Activated T-cell treated with anti-CD3 and anti-CD28 coated beads for 48 hours (primary cell): ENCODE measurements around the gene PCLAF.
"Not testable (repeated sequence)": the region's sequence is repeated elsewhere in the genome, so short reads cannot be mapped to it uniquely, and the experiment has no call there.

Experiments used
- DNase-seq: peaks from one replicate; pipeline ENCODE4 v3.0.0-alpha.2; 2020; ENCODE audit warnings: low read depth

Gene PCLAF

DNA sequence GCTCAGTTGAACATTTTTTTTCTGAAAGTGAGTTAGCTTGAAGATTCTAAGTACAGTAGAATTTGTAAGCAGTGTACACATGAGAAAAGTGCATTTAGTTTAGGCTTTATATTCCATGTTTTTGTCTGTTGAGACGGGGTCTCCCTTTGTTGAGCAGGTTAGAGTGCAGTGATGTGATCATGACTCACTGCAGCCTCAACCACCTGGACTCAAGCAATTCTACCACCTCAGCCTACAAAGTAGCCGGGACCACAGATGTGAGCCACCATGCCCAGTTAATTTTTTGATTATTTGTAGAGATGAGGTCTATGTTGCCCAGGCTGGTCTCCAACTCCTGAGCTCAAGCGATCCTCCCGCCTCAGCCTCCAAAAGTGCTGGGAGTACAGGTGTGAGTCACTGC lies 20.0 kb downstream of the PCLAF start:
- DNase-seq, result no peak

DNA sequence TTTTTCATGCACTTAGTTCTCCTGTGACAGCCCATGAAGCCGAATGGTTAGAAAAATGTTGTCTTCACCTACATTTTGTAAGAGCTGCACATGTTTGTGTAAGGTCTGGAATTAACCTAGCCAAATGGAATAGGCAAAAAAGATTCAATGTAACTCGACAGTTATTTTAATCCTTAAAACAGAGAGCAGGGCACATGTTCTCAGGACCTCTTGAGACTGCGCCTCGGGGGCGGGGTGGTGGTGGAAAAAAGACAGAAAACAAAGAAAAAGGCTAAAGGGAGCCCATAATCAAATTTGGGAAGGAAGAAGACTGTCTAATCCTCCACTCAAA lies 24.6 kb downstream of the PCLAF start:
- no peak for DNase-seq

DNA sequence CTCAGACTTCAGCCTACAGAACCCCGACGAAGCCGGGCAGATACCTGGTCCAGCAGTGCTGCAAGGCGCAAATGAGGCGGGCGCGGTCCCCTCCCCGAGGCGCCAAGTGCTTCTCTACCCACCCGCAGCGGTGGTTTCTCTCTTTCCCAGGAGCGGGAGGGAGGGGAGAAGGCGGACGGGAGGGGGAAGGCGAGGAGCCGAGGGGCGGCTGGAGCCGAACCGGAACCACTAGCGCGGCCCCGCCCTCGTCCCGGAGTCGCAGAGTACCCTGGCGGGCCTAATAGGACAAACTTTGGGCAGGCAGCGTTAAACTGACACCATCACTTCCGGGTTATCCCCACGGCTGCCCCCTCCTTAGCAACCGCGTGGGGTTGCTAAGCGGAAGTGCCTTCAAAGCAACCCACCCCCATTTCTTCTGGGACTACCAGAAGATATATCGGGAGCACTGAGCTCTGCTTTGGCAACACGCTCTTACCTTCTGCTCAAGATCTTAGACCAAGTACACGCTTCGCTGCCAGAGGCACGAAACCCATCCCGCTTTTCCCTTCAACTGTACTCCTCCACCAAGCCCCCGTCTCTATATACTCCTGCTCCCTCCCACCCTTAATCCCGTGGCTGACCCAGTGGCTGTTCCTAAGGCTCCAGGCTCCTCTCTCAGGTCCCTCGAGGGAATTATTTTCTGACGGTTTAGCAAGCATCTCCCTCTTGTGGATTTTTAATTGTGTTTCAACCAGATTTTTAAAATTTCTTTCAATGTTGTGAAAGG lies 25.1 kb downstream of the PCLAF start, which contains the start of gene CSNK1G1:
Gene CSNK1G1 (minus strand): TSS at position 230 of the 766 bp plus-strand sequence. CDS start 55,674 bp downstream, outside the sequence.
- peak; percentile 86 for DNase-seq

DNA sequence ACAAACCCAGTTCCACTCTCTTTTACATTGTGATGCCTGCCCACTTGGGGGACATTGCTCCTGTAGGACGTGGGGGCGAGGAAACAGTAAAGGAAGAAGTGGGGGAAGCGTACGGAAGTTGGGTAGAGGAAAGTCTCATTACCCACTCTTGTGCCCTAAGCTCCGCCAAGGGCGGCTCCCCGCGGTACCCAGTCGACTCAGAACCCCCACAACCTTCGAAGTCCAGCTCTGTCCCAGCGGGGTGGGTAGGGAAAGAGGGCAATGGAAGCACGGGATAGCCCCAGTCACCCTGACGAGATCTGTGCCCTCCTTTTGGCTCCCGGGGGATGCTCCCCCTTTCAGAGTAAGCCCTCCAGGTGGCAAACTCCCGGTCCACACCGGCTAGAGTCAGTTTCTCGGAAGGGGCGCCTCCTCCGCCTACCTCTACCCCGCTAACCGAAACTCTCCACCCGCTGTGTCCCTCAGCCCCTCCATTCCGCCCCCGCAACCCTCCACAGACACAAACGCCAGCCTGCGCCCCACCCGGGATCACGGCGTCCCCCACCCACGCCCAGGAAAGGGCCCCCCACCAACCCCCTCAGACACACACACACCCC lies 25.8 kb downstream of the PCLAF start:
- DNase-seq, result peak; percentile 23

DNA sequence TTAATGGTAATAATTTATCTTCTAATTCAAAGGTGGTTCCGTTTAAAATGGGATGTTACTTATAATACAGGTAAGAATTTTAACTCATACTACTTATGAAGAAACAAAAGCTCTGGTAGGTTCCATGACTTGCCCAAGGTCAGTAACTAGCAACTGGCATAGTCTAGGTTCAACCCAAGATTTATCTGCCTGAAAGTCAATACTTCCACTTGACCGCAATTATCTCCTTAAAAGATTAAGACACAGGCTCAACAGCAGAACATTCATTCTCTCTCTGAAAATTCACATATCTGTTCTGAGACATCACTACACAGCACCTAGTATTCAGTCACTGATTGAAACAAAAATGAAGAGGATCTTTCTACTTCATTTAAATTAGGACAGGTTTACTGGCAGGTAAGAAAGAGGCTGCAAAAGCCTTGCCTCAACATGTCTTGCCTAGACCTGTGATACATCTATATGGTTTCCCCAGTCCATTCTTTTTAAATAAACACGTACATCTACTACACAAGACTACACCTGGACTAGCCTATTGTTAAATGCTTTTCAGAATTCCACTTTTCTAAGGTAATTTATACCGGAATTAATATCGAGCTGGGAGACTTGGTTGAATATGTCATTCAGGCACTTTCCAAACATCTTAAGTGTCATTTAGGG lies 26.4 kb downstream of the PCLAF start:
- no peak for DNase-seq

DNA sequence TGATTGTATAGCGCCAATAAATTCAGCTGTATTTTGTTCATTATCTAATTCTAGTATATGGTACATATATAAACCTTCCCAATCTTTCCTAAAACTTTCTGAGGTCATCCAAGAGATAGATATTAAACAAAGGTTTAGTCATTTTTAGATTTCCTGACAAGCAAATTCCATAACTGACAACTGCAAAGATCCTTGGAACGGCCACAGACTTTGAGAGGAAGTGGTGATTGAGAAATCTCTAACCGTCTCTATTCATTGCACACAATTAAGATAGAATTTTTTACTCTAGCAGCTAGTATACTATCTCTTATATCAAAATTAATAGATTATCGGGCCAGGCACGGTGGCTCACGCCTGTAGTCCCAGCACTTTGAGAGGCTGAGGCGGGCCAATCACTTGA lies 30.0 kb downstream of the PCLAF start:
- DNase-seq, result no peak

DNA sequence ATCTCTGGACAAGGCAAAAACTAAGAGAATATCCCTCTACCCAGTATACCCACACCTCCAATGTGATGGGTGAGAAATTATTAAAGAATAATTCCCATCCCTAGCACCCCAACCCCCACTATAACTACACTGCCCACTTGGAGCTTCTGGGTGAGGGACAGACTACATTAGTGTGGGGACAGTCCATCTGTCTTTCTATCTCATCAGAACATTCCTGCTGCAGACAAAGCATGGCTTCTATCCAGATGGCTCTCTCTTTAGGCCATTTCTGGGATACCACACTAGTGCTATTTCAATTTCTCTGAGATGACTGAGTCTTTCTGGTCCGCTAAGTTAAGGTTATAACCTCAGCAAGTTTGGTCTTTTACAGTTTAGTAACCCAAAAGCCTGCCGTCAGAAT lies 31.9 kb downstream of the PCLAF start:
- DNase-seq, result no peak

DNA sequence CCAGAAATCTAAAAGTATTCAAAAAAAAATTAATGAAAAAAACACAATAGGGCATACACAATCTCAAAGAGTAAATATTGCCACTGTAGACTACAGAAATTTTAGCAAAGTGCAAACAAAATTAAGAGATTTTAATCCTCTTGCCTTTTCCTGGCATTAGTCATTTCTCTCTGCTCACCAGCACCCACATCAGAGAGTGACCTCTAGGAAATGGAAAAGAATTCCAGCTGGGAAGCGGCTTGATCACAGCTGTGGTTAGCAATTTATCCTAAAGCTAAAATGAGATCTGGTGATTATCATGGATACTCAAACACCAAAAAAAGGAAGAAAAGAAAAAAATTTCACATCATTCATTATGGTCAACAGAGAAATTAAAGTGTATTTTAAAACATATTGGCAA lies 32.8 kb downstream of the PCLAF start:
- DNase-seq, result no peak

DNA sequence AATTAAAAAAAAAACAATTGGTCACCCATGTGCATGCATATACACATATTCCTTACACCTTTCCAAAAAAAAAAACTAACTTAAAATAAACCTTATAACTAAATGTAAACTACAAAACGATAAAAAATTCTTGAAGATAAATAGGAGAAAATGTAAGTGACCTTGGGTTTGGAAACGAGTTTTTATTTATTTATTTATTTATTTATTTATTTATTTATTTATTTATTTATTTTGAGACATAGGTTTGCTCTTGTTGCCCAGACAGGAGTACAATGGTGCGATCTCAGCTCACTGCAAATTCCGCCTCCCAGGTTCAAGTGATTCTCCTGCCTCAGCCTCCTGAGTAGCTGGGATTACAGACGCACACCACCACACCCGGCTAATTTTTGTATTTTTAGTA lies 35.0 kb downstream of the PCLAF start:
- DNase-seq, result not testable (repeated sequence)

DNA sequence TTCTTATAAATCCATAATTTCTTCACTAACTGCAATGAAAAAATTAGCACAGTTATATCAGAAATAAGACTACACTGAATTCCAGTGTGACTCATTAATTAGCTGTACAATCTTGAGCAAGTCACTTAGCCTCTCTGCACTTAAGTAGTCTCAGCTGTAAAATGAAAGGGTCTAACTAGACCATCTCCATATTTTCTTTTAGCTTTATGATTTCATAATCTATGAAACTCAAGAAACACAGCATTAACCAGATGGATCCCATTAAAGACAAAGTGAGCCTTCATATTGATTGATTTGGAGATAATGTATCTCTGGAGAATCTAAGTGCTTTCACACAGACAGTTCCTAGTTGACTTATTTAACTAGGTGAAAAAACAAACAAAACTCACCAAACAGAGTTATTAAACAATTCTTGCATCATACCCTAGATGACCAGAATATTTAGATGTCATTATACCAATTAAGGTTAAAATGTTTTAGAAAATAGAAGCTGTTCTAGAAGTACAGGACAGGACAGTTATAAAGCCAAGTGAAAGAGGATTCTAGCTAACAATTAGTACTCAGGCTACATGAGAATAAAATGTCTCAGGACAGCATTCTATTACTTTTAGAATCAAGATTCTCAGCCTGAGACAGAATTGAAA lies 36.5 kb downstream of the PCLAF start:
- no peak for DNase-seq

DNA sequence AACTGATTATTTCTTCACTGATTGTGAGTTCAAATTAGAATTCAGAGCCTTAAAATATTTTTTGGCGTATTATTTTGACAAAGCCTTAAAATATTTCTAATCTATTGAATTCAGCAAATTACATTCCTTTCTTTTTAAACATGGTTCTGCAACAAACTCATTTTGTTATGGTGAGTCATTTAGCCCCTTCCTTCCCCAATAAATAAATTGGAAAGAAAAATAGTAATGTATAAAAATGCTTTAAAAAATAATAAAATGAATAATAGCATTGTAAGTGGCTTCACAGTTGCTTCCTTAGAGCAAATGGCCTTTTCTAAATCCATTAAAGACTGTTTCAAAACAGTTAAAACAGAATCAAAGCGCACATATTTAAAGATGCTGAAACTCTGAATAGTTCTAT lies 37.4 kb downstream of the PCLAF start:
- DNase-seq, result no peak

DNA sequence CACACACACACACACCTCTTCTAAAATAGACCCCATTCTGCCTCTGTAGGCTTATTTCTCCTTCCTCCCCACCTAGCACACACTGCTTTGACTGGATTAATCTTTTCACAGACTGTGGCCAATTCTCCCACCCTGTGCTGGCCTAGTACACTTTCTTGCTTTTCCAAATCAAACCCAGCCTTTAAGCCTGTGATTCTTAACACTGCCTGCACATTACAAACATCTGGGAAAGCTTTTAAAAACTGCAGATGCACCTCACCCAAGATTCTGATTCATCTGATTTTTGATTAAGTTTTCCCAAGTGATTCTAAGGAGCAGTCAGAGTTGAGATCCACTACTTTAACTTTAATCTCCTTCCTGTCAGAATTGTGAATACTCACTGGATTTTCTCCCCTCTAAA lies 38.0 kb downstream of the PCLAF start:
- no peak for DNase-seq

DNA sequence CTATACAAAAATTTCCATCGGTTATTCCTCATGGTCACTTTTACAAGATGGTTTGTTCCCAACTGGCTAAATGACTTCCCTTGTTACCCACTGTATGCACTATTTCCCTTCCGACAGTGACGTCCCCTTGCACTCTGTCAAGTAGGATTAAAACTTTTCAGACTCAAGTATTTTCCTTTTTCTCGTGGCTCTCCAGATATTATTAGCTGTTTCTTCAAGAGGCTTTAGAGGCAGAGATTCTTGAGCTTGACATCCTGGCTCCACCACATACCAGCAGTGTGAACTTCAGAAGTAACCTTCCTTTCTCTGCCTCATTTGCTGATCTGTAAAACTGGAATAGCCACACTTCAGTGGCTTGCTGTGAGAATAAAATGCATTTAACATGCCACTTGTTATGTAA lies 39.3 kb downstream of the PCLAF start:
- no peak for DNase-seq

DNA sequence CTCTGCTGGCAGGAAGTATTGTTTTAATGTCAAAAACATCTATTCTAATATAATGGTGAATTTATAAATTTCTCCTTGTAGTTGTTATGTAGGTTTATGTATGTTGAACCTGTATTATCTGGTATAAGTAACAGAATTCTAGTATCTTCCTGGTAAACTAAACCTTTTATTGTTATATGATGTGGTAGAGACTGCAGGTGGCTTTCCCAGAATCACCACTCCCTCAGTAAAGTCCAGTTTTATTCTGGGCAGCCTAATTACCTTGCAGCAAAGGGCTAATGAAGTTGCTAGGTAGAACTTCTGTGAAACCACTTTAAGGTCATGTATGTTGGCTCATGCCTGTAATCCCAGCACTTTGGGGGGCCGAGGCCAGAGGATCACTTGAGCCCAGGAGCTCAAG lies 40.9 kb downstream of the PCLAF start:
- DNase-seq, result no peak

DNA sequence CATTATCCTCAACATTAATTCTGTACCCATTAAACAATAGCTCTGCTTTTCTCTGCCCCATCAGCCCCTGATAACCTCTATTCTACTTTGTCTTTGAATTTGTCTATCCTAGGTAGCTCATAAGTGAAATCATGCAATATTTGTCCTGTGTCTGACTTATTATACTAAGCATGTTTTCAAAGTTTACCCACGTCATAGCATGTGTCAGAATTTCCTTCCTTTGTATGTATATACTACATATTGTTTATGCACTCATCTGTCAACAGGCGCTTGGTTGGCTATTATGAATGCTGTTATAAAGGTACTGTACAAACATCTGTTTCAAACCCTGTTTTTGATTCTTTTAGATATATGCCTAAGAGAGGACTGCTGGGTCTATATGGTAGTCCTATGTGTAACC lies 43.5 kb downstream of the PCLAF start:
- no peak for DNase-seq

DNA sequence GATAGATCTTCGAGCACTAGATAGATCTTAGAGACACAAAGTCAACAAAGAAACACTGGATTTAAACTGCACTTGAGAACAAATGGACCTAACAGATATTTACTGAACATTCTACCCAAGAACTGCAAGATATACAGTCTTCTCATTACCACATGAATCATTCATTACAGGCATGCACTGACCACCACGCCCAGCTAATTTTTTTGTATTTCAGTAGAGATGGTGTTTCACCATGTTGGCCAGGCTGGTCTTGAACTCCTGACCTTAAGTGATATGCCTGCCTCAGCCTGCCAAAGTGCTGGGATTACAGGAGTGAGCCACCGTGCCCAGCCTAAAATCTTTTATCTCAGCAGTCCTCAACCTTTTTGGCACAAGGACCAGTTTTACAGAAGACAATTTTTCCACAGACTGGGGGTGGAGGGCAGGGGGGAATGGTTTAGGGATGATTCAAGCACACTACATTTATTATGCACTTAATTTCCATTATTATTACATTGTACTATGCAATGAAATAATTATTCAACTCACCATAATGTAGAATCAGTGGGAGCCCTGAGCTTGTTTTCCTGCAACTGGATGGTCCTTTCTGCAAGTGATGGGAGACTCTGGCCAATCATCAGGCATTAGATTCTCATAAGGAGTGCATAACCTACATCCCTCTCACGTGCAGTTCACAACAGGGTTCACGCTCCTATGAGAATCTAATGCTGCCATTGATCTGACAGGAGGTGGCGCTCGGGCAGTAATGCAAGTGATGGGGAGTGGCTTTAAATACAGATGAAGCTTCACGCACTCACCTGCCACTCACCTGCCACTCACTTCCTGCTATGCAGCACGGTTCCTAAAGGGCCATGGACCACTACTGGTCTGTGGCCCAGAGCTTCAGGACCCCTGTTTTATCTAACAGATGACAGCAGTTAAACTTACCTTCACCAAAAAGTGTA lies 47.0 kb downstream of the PCLAF start:
- DNase-seq, result no peak

DNA sequence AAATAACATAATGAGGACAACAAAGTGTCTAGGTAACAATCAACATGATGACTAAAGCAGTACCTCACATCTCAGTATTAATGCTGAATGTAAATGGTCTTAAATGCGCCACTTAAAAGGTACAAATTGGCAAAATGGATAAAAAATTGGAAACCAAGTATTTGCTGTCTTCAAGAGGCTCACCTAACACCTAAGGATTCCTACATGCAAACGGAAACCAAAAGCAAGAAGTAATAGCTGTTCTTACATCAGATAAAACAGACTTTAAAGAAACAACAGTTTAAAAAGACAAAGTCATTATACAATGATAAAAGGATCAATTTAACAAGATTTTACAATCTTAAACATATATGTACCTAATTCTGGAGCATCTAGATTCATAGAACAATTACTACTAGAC lies 47.7 kb downstream of the PCLAF start:
- no peak for DNase-seq

DNA sequence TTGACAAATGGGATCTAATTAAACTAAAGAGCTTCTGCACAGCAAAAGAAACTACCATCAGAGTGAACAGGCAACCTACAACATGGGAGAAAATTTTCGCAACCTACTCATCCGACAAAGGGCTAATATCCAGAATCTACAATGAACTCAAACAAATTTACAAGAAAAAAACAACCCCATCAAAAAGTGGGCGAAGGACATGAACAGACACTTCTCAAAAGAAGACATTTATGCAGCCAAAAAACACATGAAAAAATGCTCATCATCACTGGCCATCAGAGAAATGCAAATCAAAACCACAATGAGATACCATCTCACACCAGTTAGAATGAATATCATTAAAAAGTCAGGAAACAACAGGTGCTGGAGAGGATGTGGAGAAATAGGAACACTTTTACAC lies 49.6 kb downstream of the PCLAF start:
- DNase-seq, result not testable (repeated sequence)

DNA sequence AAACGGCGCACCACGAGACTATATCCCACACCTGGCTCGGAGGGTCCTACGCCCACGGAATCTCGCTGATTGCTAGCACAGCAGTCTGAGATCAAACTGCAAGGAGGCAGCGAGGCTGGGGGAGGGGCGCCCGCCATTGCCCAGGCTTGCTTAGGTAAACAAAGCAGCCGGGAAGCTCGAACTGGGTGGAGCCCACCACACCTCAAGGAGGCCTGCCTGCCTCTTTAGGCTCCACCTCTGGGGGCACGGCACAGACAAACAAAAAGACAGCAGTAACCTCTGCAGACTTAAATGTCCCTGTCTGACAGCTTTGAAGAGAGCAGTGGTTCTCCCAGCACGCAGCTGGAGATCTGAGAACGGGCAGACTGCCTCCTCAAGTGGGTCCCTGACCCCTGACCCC lies 54.3 kb downstream of the PCLAF start:
- not testable (repeated sequence) for DNase-seq

DNA sequence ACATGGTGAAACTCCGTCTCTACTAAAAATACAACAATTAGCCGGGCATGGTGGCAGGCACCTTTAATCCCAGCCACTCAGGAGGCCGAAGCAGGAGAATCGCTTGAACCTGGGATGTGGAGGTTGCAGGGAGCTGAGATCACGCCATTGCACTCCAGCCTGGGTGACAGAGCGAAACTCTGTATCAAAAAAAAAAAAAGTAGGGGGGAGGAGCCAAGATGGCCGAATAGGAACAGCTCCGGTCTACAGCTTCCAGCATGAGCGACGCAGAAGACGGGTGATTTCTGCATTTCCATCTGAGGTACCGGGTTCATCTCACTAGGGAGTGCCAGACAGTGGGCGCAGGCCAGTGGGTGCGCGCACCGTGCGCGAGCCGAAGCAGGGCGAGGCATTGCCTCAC lies 54.8 kb downstream of the PCLAF start:
- not testable (repeated sequence) for DNase-seq

DNA sequence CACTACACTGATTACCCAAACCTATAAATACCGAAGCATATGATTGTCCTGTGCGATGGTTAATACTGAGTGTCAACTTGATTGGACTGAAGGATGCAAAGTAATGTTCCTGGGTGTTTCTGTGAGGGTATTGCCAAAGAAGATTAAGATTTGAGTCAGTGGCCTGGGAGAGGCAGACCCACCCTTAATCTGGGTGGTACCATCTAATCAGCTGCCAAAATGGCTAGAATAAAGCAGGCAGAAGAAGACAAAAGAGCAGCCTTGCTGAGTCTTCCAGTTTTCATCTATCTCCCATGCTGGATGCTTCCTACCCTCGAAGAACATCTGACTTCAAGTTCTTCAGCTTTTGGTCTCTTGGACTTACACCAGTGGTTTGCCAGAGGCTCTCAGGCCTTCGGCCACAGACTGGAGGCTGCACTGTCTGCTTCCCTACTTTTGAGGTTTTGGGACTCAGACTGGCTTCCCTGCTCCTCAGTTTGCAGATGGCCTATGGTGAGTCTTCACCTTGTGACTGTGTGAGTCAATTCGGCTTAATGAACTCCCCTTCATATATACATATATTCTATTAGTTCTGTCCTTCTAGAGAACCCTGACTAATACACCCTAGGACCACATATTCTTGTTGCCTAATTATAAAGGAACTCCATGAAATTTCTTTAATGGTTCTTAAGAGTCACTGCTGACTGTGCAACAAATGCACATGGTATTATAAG lies 56.9 kb downstream of the PCLAF start:
- DNase-seq, result no peak
